Posterior cingulate gyrus (tissue), 11 donors: Measurements from ENCODE around the gene ADAM10.
"Not testable (repeated sequence)": the region's sequence is repeated elsewhere in the genome, so short reads cannot be mapped to it uniquely, and the experiment has no call there.

Experiments
- DNase-seq, 10 donors: peaks; one replicate each; pipeline versions ENCODE4 v3.0.0 to v3.0.0-alpha.2; 2020 to 2021; ENCODE audit warnings: mixed read lengths in 3 of 10
- intact Hi-C: fragments of 100-400 bp; cut with DNase I; formaldehyde crosslinking; loops from one replicate; pipeline ENCODE4 v1.15.1; 2023

The ADAM10 gene

GRCh38 chr15:58626378-58626777 lies 123.1 kb downstream of the ADAM10 start:
- DNase-seq, result no peak
- intact Hi-C loops, result no loop called here

DNA sequence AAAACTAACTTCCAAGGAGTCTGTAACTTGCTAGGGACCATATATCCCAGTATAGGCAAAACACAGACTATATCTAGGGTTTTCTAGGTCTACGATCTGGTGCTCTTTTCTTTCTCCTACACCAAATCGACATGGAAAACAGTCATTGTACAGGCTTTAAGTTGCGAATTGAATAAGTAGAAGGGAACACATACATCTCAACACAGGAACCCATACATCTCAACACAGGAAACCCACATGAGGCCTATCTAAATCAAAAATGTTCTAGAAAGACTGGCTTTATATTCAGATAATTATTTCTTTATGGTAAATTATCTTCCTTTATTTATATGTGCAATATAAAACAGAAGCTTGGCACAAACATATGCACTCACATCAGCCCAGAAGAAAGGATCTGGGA lies 126.6 kb downstream of the ADAM10 start:
- intact Hi-C loops, result no loop called here
- no peak for DNase-seq

- DNase-seq, intact Hi-C loops: not testable (repeated sequence)
Observed at GRCh38 chr15:58620268-58620667, 129.2 kb downstream of the ADAM10 start.

- DNase-seq, result no peak
- intact Hi-C loops, result no loop called here
Observed at GRCh38 chr15:58616171-58616570, 133.3 kb downstream of the ADAM10 start.

DNA sequence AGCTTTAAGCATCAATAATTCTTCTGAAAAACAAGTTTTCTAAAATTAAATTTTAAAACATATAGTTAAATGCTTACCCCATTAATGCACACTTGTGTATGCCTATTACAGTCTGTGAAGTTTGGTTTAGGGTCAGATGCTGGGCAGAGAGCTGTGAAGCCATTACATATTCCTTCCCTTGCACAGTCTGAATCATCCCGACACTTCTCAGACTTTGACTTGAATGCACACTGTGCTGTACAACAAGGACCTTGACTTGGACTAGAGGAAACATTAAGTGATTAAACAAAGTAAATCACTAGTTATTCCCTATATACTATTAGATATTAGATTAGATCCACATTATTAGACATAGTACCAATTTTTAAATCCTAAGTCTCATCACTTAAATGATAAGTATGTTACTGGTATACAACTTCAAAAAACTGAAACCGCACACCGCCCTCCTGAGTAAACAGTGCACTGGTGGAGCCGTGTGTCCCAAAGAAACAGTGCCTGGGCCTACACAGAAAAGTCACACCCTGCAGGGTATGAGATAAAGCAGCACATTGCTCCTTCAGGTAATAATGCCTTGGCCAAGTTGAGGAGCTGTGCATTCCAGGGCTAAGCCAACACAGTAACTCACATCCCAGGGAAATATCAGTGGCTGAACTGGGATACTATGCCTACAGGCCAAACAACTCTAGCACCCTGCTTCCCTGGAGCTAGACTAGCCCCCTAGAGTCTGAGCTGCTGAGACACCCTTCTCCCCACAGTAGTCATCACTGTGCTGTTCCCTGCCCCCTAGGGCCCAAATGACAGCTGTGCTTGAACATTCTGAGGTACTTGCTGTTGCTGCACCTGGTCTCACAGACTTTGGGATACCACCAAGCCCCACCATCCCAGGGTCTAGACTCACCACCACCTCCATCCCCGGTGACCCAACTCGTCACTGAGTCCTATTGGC lies 137.5 kb downstream of the ADAM10 start:
- intact Hi-C loops, result no loop called here
- DNase-seq, result no peak

- DNase-seq, result no peak
Observed at GRCh38 chr15:58608711-58609110, 140.8 kb downstream of the ADAM10 start.

GRCh38 chr15:58608129-58608590 lies 141.3 kb downstream of the ADAM10 start:
- DNase-seq, result no peak
- intact Hi-C loops, result no loop called here

More at GRCh38 chr15:58608711-58609110, 140.8 kb downstream of the ADAM10 start:
- intact Hi-C loops, result no loop called here

DNA sequence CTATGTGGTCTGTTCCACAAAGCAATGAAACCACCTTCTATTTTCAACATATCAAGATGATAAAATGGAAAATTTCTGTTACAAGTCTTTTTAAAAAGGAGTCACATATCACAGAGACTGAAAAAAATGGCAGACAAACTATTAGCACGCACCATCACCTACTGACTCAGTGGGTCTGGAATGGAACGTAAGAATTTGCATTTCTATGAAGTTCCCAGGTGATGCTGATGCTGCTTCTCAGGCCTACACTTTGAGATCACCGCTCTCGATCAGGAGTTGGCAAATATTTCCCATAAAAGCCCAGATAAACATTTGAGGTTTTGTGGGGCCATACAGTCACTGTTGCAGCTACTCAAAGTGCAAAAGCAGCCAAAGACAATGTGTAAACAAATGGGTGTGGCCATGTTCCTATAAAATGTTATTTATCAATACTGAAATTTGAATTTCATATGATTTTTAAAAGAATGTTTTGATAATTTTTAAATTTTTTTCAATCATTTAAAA lies 142.9 kb downstream of the ADAM10 start:
- no peak for DNase-seq
- intact Hi-C loops, result no loop called here

GRCh38 chr15:58605931-58606530 lies 143.5 kb downstream of the ADAM10 start:
- intact Hi-C loops, result no loop called here
- no peak for DNase-seq

DNA sequence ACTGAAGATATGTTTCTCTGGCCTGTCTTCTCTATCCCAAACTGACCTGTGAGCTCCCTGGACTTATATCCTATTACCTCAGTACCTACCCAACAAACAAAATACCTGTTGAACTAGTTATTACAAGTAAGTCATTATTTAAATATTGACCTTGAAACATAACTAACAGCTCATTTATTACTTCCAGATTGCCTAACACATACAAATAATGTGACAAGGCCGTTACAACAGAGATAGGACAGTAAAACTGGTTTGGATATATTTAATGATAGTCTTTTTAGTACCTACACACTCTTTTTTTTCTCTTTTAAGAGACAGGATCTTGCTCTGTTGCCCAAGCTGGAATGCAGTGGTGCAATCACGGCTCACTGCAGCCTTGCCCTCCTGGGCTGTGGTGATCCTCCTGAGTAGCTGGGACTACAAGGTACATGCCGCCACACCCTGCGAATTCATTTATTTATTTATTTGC lies 145.0 kb downstream of the ADAM10 start:
- no peak for DNase-seq
- intact Hi-C loops, result no loop called here

- peak in 1 of 10 donors; percentile 67 for DNase-seq
- intact Hi-C loops, result not testable (repeated sequence)
Observed at GRCh38 chr15:58603927-58604326, 145.6 kb downstream of the ADAM10 start.

GRCh38 chr15:58602823-58603222 lies 146.7 kb downstream of the ADAM10 start:
- intact Hi-C loops, result no loop called here
- DNase-seq, result no peak

DNA sequence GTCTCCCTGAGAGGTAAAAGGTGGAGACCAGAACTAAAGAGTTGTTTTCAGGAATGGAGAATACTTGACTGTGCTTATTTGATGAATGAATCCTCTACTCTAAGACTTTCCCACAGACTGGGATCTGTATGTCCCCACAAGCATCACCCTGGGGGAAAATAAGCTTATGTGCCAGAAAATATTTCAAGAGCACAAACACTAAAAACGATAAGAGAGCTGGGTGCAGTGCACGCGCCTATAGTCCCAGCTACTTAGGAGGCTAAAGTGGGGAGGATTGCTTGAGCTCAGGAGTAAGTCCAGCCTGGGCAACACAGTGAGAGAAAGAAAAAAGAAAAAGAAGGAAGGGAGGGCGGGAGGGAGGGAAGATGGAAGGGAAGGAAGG lies 150.7 kb downstream of the ADAM10 start:
- intact Hi-C loops, result no loop called here
- no peak for DNase-seq

GRCh38 chr15:58597943-58598828 lies 151.3 kb downstream of the ADAM10 start:
- intact Hi-C loops, result no loop called here

DNA sequence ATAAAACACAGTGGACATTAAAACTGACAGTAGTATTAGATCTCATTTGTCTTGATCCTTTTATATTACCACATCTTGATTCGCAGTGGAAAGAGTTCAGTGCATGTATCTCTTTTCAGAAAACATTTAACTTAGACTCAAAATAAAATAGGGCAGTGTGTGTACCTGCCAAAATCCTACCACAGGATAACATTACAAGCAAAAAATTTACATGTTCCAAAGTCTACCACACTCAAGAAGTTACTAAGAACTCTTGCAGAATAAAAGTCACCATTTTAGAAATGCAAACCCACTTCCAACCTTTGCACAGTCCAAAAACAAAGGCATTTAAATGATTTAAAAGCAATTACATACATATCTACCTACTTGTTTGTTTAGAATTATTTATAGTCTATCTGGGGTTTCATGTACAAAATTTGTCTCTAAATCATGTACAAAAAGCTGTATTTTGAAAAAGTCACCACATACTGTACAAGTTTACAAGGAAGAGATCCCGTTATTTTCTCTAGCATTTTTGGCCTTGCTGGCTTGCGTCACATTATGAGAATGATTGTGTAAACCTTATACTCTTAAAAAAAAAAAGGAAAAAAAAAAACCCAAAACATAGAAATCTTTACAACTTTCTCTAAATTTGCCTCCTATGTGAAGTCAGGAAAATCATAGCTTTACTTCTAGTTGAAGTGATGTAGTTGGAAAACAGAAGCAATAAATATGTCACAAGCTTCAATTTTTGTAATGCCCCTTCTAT lies 153.8 kb downstream of the ADAM10 start:
- intact Hi-C loops, result no loop called here
- DNase-seq, result no peak

More at GRCh38 chr15:58597943-58598828, 151.3 kb downstream of the ADAM10 start:
- no peak for DNase-seq

DNA sequence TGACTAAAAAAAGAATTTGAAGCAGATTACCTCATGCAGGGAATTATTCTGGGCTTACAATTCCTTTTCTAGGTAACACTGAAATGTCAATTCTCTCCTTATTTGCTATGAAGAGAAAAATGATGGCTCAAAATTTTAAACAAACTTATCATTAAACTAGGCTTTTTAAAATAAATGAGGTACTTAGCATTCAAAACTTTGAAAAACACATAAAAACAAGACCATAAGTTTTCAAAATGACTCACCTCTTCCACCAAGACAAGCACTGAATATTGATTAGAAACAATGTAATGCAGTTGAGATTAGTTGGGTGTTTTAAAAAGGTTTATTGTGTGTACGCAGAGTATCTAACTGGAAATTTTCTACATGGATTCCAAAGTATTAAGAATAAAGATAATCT lies 154.6 kb downstream of the ADAM10 start:
- no peak for DNase-seq
- intact Hi-C loops, result no loop called here

- no peak for DNase-seq
- intact Hi-C loops, result no loop called here
Observed at GRCh38 chr15:58593870-58594269, 155.6 kb downstream of the ADAM10 start.

- DNase-seq, result no peak
- intact Hi-C loops, result no loop called here
Observed at GRCh38 chr15:58590926-58591325, 158.6 kb downstream of the ADAM10 start.

GRCh38 chr15:58590236-58590635 lies 159.3 kb downstream of the ADAM10 start:
- no peak for DNase-seq
- intact Hi-C loops, result no loop called here

GRCh38 chr15:58589047-58589446 lies 160.5 kb downstream of the ADAM10 start:
- intact Hi-C loops, result no loop called here
- no peak for DNase-seq
